H1 (cell line): ENCODE data around the gene FHOD1. TPM values are rescaled to one million over a fixed set of nuclear protein-coding genes. Genes with fewer than 3 reads are reported as not detected.

Experiments
- CTCF ChIA-PET: fragments of 300-600 bp; sonication (Branson Sonifier 250); formaldehyde crosslinking; loops from one replicate; lab custom pipeline; 2021; ENCODE audit not compliant: partially characterized antibody; lab: Charles Lee
- POLR2A ChIA-PET: fragments of 300-600 bp; sonication (Branson Sonifier 250); formaldehyde crosslinking; loops from one replicate; lab custom pipeline; 2021; ENCODE audit warnings: inconsistent platforms; ENCODE audit not compliant: partially characterized antibody; lab: Charles Lee
- DNase-seq, 2 experiments: peaks; one replicate each; pipeline versions ENCODE4 v3.0.0 to v3.0.0-alpha.2; 2010 to 2022; ENCODE audit warnings: low spot score in 2 of 2, low read depth in 1 of 2, mixed read lengths in 1 of 2
- FAIRE-seq: peaks from 2 replicates; lab custom pipeline; 2011; peaks lifted over from hg19 to GRCh38; lab: Jason Lieb, UNC
- H2AFZ ChIP-seq: 2 replicates; pipeline ENCODE4 v1.8.1; 2012; ENCODE audit warnings: low read length, inconsistent platforms
- H2AK5ac ChIP-seq: 2 replicates; pipeline ENCODE4 v1.6.1; 2013; ENCODE audit warnings: low read depth, low read length
- H2BK120ac ChIP-seq: replicated peaks from 2 replicates; pipeline ENCODE3; 2013; ENCODE audit warnings: low read depth, low read length, inconsistent platforms
- H2BK12ac ChIP-seq: 2 replicates; pipeline ENCODE4 v1.6.1; 2013; ENCODE audit warnings: low read depth, low read length
- H2BK15ac ChIP-seq: 2 replicates; pipeline ENCODE4 v1.6.1; 2013; ENCODE audit warnings: low read length
- H2BK20ac ChIP-seq: 2 replicates; pipeline ENCODE4 v1.6.1; 2013; ENCODE audit warnings: low read length
- H2BK5ac ChIP-seq: 2 replicates; pipeline ENCODE4 v1.6.1; 2013; ENCODE audit warnings: low read depth, low read length
- H3K14ac ChIP-seq: 2 replicates; pipeline ENCODE4 v1.6.1; 2013; ENCODE audit warnings: inconsistent platforms; ENCODE audit not compliant: insufficient read length
- H3K18ac ChIP-seq: 2 replicates; pipeline ENCODE4 v1.6.1; 2013; ENCODE audit warnings: low read length; ENCODE audit errors: extremely low read depth
- H3K23ac ChIP-seq: 2 replicates; pipeline ENCODE4 v1.6.1; 2013; ENCODE audit warnings: inconsistent platforms; ENCODE audit not compliant: insufficient read length
- H3K23me2 ChIP-seq: 2 replicates; pipeline ENCODE4 v1.6.1; 2013; ENCODE audit warnings: low read depth, low read length
- H3K27ac ChIP-seq: 2 replicates; pipeline ENCODE4 v1.6.1; 2011; ENCODE audit warnings: low read depth, low read length, inconsistent platforms
- H3K27me3 ChIP-seq, 4 experiments: replicated peaks in 1 of 4; 1 replicate in 1 of 4; 2 replicates in 3 of 4; pipeline versions ENCODE4 v1.6.1 to v1.8.1; 2011 to 2013; ENCODE audit warnings: low read length in 3 of 4, mild to moderate bottlenecking in 3 of 4, inconsistent platforms in 2 of 4, mixed read lengths in 2 of 4, moderate library complexity in 1 of 4; ENCODE audit not compliant: control insufficient read depth in 3 of 4, insufficient read depth in 3 of 4; ENCODE audit errors: extremely low read depth in 1 of 4
- H3K36me3 ChIP-seq, 4 experiments: 2 replicates each; pipeline versions ENCODE4 v1.6.1 to v1.8.1; 2011 to 2013; ENCODE audit warnings: mild to moderate bottlenecking in 4 of 4, low read length in 3 of 4, moderate library complexity in 2 of 4, control low read depth in 1 of 4, inconsistent platforms in 1 of 4; ENCODE audit not compliant: insufficient read depth in 4 of 4, control insufficient read depth in 2 of 4
- H3K4ac ChIP-seq: replicated peaks from 2 replicates; pipeline ENCODE3; 2013; ENCODE audit warnings: low read length, low read depth, mixed read lengths, inconsistent platforms; ENCODE audit not compliant: insufficient read length
- H3K4me1 ChIP-seq, 4 experiments: replicated peaks in 1 of 4; 1 replicate in 1 of 4; 2 replicates in 3 of 4; pipeline versions ENCODE4 v1.6.1 to v1.8.1; 2011 to 2013; ENCODE audit warnings: low read length in 3 of 4, inconsistent platforms in 2 of 4, mixed read lengths in 1 of 4; ENCODE audit not compliant: insufficient read depth in 4 of 4, control insufficient read depth in 3 of 4
- H3K4me2 ChIP-seq, 2 experiments: 2 replicates each; pipeline versions ENCODE4 v1.6.1 to v1.8.1; 2011 to 2013; ENCODE audit warnings: low read depth in 2 of 2, low read length in 2 of 2, control low read depth in 1 of 2, inconsistent platforms in 1 of 2, mild to moderate bottlenecking in 1 of 2; ENCODE audit not compliant: insufficient read depth in 1 of 2
- H3K4me3 ChIP-seq, 4 experiments: fragments of 200-600, 300-600 bp in 1 of 4; sonication (generic), shearing (Covaris generic), sonication (Bioruptor Twin) in 1 of 4; 2 replicates each; pipeline versions ENCODE4 v1.5.1 to v1.8.1; 2011 to 2016; ENCODE audit warnings: low read length in 4 of 4, low read depth in 3 of 4, control low read depth in 2 of 4, inconsistent platforms in 2 of 4, mild to moderate bottlenecking in 2 of 4, mixed read lengths in 1 of 4, moderate library complexity in 1 of 4; ENCODE audit not compliant: insufficient read depth in 2 of 4; ENCODE audit errors: extremely low read depth in 1 of 4
- H3K56ac ChIP-seq: replicated peaks from 2 replicates; pipeline ENCODE3; 2013; ENCODE audit warnings: low read depth, mild to moderate bottlenecking, mixed read lengths, low read length, inconsistent platforms; ENCODE audit not compliant: insufficient read length
- H3K79me1 ChIP-seq: 2 replicates; pipeline ENCODE4 v1.6.1; 2013; ENCODE audit warnings: low read depth, low read length, control low read depth
- H3K79me2 ChIP-seq, 2 experiments: 2 replicates each; pipeline versions ENCODE4 v1.6.1 to v1.8.1; 2012 to 2013; ENCODE audit warnings: low read length in 2 of 2, mild to moderate bottlenecking in 2 of 2, inconsistent platforms in 1 of 2; ENCODE audit not compliant: insufficient read depth in 2 of 2, control insufficient read depth in 1 of 2
- H3K9ac ChIP-seq, 4 experiments: replicated peaks in 1 of 4; 1 replicate in 1 of 4; 2 replicates in 3 of 4; pipeline versions ENCODE4 v1.6.1 to v1.8.1; 2011 to 2013; ENCODE audit warnings: low read depth in 3 of 4, low read length in 3 of 4, control low read depth in 2 of 4, mild to moderate bottlenecking in 2 of 4, moderate library complexity in 2 of 4, inconsistent platforms in 1 of 4; ENCODE audit errors: extremely low read depth in 1 of 4
- H3K9me3 ChIP-seq, 2 experiments: 2 replicates each; pipeline versions ENCODE4 v1.6.1 to v1.8.1; 2012 to 2013; ENCODE audit warnings: mild to moderate bottlenecking in 2 of 2, moderate library complexity in 2 of 2, control low read depth in 1 of 2, inconsistent platforms in 1 of 2, low read depth in 1 of 2, low read length in 1 of 2, mixed read lengths in 1 of 2; ENCODE audit not compliant: insufficient read depth in 2 of 2
- H4K20me1 ChIP-seq, 2 experiments: replicated peaks in 1 of 2; 2 replicates each; pipeline versions ENCODE3 to v1.8.1; 2011 to 2013; ENCODE audit warnings: inconsistent platforms in 2 of 2, low read length in 2 of 2, mild to moderate bottlenecking in 1 of 2; ENCODE audit not compliant: insufficient read depth in 2 of 2, control insufficient read depth in 1 of 2
- H4K5ac ChIP-seq: 2 replicates; pipeline ENCODE4 v1.6.1; 2013; ENCODE audit warnings: low read length, low read depth, mixed read lengths, inconsistent platforms; ENCODE audit not compliant: insufficient read length
- H4K8ac ChIP-seq: 2 replicates; pipeline ENCODE4 v1.8.0; 2013; ENCODE audit warnings: mild to moderate bottlenecking, moderate library complexity, low read length, inconsistent platforms; ENCODE audit not compliant: insufficient read depth; ENCODE audit errors: extremely low read depth
- H4K91ac ChIP-seq: replicated peaks from 2 replicates; pipeline ENCODE3; 2013; ENCODE audit warnings: low read length, mixed read lengths, inconsistent platforms; ENCODE audit not compliant: insufficient read length
- RBBP5 ChIP-seq: IDR thresholded peaks from 2 replicates; pipeline ENCODE4 v1.7.1; 2012; ENCODE audit warnings: low read depth, mild to moderate bottlenecking, inconsistent platforms, low read length, moderate library complexity, borderline replicate concordance
- SUZ12 ChIP-seq: fragments of 200-600 bp; sonication (generic); IDR thresholded peaks from 2 replicates; pipeline ENCODE4 v1.6.1; 2012; ENCODE audit warnings: mild to moderate bottlenecking, inconsistent platforms, low read length, moderate library complexity, mixed read lengths
- WGBS, 2 experiments: shearing (Covaris generic) in 1 of 2; methylation state at CpG; one replicate each; pipeline versions ENCODE4 v1.1.6 to v1.1.7; 2013 to 2015; ENCODE audit warnings: low lambda C conversion rate in 2 of 2, mixed read lengths in 2 of 2, inconsistent platforms in 1 of 2, low coverage in 1 of 2, missing lambda C conversion rate in 1 of 2; ENCODE audit not compliant: insufficient replicate concordance in 2 of 2, insufficient coverage in 1 of 2, insufficient read length in 1 of 2; ENCODE audit errors: extremely low coverage in 1 of 2, missing lambda C conversion rate in 1 of 2; 5-methylcytosine and 5-hydroxymethylcytosine counted together
- polyA plus RNA-seq, 7 experiments: library from polyadenylated mRNA; depleted of rRNA in 3 of 7; stranded (reverse) in 5 of 7; unstranded in 2 of 7; fragments of >200 nt in 5 of 7; fragments of 200-250 nt in 2 of 7; gene quantifications; 1 replicate in 5 of 7; 2 replicates in 1 of 7; 4 replicates in 1 of 7; pipeline versions ENCODE4 v1.2.1 to v1.2.3, GENCODE V29; 2011 to 2013; ENCODE audit warnings: missing spikeins in 2 of 7, mixed read lengths in 2 of 7
- total RNA-seq: library from RNA; stranded (reverse); fragmentation: NEBNext Ultra II Directional; extraction: Animal tissue kit (Norgen Biotek cat#: 25700); gene quantifications from 2 replicates; pipeline ENCODE4 v1.2.1, GENCODE V29; 2021

FHOD1 gene
- total and polyA plus RNA-seq, 2 of the 8 experiments (the other 6 are each of a cell fraction or from before 2014, with no cell fraction given), result 31.3 to 60.7 TPM

GRCh38 chr16:67185651-67186134, 61.6 kb downstream of the FHOD1 start:
- Histone ChIP-seq H2AK5ac (no peak overlapping the region), H2AFZ (no peak overlapping the region), H4K20me1 (peaks cover 2 to 18% of the 10 kb centered on the region in 2 experiments), H2BK20ac (no peak overlapping the region), H3K4me1 (peaks cover 0 to 17% (median 10%) of the 10 kb centered on the region in 4 experiments; a peak in 5 of 7 replicates), H3K9me3 (no peaks in the 10 kb centered on the region), H2BK12ac (no peak overlapping the region), H2BK120ac (no peak overlapping the region), H4K91ac (no peak overlapping the region), H3K9ac (no peak overlapping the region), H3K36me3 (no peaks in the 10 kb centered on the region; a peak in 1 of 8 replicates), H4K5ac (no peak overlapping the region), H3K4ac (peak overlapping the region; percentile 48), H3K27me3 (peaks cover 8 to 32% (median 19%) of the 10 kb centered on the region in 4 experiments), H3K23me2 (peaks cover 13% of the 10 kb centered on the region; the same call in 1 of the 2 replicates)
- DNase-seq, result no peak
- ChIA-PET POLR2A (interaction anchor here (0.6 to 4.0 kb wide), 10 partner anchors 12 to 252 kb away, joined by 3 to 19 read pairs (median 4); partner anchors contain the start of genes HSF4 and NOL3), CTCF (interaction anchor here (0.6 to 9.3 kb wide), 29 partner anchors 9 to 290 kb away, joined by 3 to 151 read pairs (median 4); partner anchors contain the start of genes B3GNT9, CES3, ELMO3 and FBXL8)
- no peak for TF ChIP-seq SUZ12
- peak; percentile 38; the same call in 1 of the 2 replicates for TF ChIP-seq RBBP5
- TF ChIP-seq, all 59 proteins: peak for 1
- no peak overlapping the region for H3K23ac ChIP-seq
- no peak for FAIRE-seq
- no peak overlapping the region for H4K8ac ChIP-seq
- H3K14ac ChIP-seq, result no peak overlapping the region
- no peaks in the 10 kb centered on the region for H3K79me1 ChIP-seq
- no peak overlapping the region for H3K4me3 ChIP-seq
- H3K18ac ChIP-seq, result no peak overlapping the region
- H3K79me2 ChIP-seq, result peaks cover 0 to 5% of the 10 kb centered on the region in 2 experiments; a peak in 1 of 4 replicates
- H3K27ac ChIP-seq, result no peak overlapping the region
- no peak overlapping the region; the same call in 1 of the 2 replicates for H2BK5ac ChIP-seq
- 17% methylated on average over 12 of the region's 12 CpGs; no CpG with 5 or more reads in 1 of the 2 experiments for WGBS, 2 experiments
- peak overlapping the region in 1 of 2 experiments; percentile 92; a peak in 2 of 4 replicates for H3K4me2 ChIP-seq
- H3K56ac ChIP-seq, result no peak overlapping the region
- H2BK15ac ChIP-seq, result no peak overlapping the region
